ENCODE results near the gene DTNBP1. TPM values are rescaled to one million over a fixed set of nuclear protein-coding genes. Genes with fewer than 3 reads are reported as not detected.

Gene DTNBP1
- total and polyA plus RNA-seq, 2 of the 8 experiments (the other 6 are each of a cell fraction or from before 2014, with no cell fraction given) = 13.5 to 22.1 TPM

DNA sequence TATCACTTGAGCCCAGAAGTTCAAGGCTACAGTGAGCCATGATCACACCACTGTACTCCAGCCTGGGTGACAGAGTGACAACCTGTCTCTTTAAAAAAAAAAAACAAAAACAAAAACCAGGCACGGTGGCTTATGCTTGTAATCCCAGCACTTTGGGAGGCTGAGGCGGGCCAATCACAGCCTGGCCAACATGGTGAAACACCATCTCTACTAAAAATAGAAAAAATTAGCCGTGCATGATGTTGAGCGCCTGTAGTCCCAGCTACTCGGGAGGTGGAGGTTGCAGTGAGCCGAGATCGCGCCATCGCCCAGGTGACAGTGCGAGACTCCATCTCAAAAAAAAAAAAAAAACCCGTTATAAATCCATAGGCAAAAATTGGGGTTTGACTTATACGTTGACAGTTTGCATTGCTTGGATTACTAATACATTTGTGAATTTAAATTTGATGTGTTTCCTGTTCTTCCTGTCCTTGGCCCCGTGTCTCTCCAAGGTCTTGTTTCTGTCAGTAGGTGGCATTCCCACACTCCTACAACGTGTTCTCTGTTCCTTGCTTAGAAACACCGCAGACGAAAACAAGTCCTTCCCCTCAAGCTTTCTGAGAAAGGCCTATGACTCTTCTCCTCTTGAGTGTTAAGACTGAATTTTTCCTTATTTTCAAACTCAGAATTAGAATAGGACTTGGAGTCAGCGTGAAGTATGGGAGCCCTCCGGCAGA is 147.0 kb downstream of the DTNBP1 start:
- H4K5ac ChIP-seq (ENCODE audit: insufficient read length, low read depth, low read length) = no peak overlapping the region
- H3K27me3 ChIP-seq (replicated peaks in 1 of 4; ENCODE audit: control insufficient read depth in 3 of 4, extremely low read depth in 1 of 4, insufficient read depth in 3 of 4, low read length in 3 of 4) = no peaks in the 10 kb centered on the region
- no peak overlapping the region for H3K14ac ChIP-seq (ENCODE audit: insufficient read length)
- H3K79me2 ChIP-seq (ENCODE audit: control insufficient read depth in 1 of 2, insufficient read depth in 2 of 2, low read length in 2 of 2) = peaks cover 0 to 11% of the 10 kb centered on the region in 2 experiments; a peak in 1 of 4 replicates
- H4K8ac ChIP-seq (ENCODE audit: extremely low read depth, insufficient read depth, low read length) = no peak overlapping the region
- no peaks in the 10 kb centered on the region for H3K23me2 ChIP-seq (ENCODE audit: low read depth, low read length)
- no peak overlapping the region for H3K18ac ChIP-seq (ENCODE audit: extremely low read depth, low read length)
- no peak overlapping the region for H2AK5ac ChIP-seq (ENCODE audit: low read depth, low read length)
- no peak overlapping the region for H2BK20ac ChIP-seq (ENCODE audit: low read length)
- no peaks in the 10 kb centered on the region; a peak in 1 of 7 replicates for H3K4me1 ChIP-seq (replicated peaks in 1 of 4; ENCODE audit: control insufficient read depth in 3 of 4, insufficient read depth in 4 of 4, low read length in 3 of 4)
- FAIRE-seq (no peak), DNase-seq (ENCODE audit: low read depth in 1 of 2, low spot score in 2 of 2) (no peak)
- peaks cover 7% of the 10 kb centered on the region; the same call in 1 of the 2 replicates for H3K79me1 ChIP-seq (ENCODE audit: low read depth, low read length)
- no peak overlapping the region for H3K4me2 ChIP-seq (ENCODE audit: insufficient read depth in 1 of 2, low read depth in 2 of 2, low read length in 2 of 2)
- no peak overlapping the region for H2BK12ac ChIP-seq (ENCODE audit: low read depth, low read length)
- H4K91ac ChIP-seq (replicated peaks; ENCODE audit: insufficient read length, low read length) = no peak overlapping the region
- H2AFZ ChIP-seq (ENCODE audit: low read length) = no peak overlapping the region
- H3K27ac ChIP-seq (ENCODE audit: low read depth, low read length) = no peak overlapping the region
- POLR2A ChIA-PET (ENCODE audit: partially characterized antibody) = no interaction called here
- no peak overlapping the region for H3K4ac ChIP-seq (replicated peaks; ENCODE audit: insufficient read length, low read depth, low read length)
- H2BK15ac ChIP-seq (ENCODE audit: low read length) = no peak overlapping the region
- no peak overlapping the region for H3K9ac ChIP-seq (replicated peaks in 1 of 4; ENCODE audit: extremely low read depth in 1 of 4, low read depth in 3 of 4, low read length in 3 of 4)
- no peak overlapping the region for H3K4me3 ChIP-seq (ENCODE audit: extremely low read depth in 1 of 4, insufficient read depth in 2 of 4, low read depth in 3 of 4, low read length in 4 of 4)
- H3K36me3 ChIP-seq (ENCODE audit: control insufficient read depth in 2 of 4, insufficient read depth in 4 of 4, low read length in 3 of 4) = peaks cover 32 to 99% (median 78%) of the 10 kb centered on the region in 4 experiments
- no peak overlapping the region for H3K56ac ChIP-seq (replicated peaks; ENCODE audit: insufficient read length, low read depth, low read length)
- WGBS, 2 experiments (ENCODE audit: extremely low coverage in 1 of 2, insufficient coverage in 1 of 2, insufficient read length in 1 of 2, insufficient replicate concordance in 2 of 2, low coverage in 1 of 2, low lambda C conversion rate in 2 of 2, missing lambda C conversion rate in 1 of 2) = 87% methylated on average over 18 of the region's 18 CpGs; no CpG with 5 or more reads in 1 of the 2 experiments
- H3K23ac ChIP-seq (ENCODE audit: insufficient read length) = no peak overlapping the region
- H2BK120ac ChIP-seq (replicated peaks; ENCODE audit: low read depth, low read length) = no peak overlapping the region
- CTCF ChIA-PET (ENCODE audit: partially characterized antibody) = no interaction called here
- H2BK5ac ChIP-seq (ENCODE audit: low read depth, low read length) = no peak overlapping the region
- peaks cover 9 to 32% of the 10 kb centered on the region in 2 experiments for H4K20me1 ChIP-seq (replicated peaks in 1 of 2; ENCODE audit: control insufficient read depth in 1 of 2, insufficient read depth in 2 of 2, low read length in 2 of 2)
- no peaks in the 10 kb centered on the region for H3K9me3 ChIP-seq (ENCODE audit: insufficient read depth in 2 of 2, low read depth in 1 of 2, low read length in 1 of 2)
- TF ChIP-seq SIX5 (IDR thresholded peaks at IDR 0.05; ENCODE audit: low read depth, low read length) (no peak), SIRT6 (IDR thresholded peaks at IDR 0.05; ENCODE audit: low read length) (no peak), NANOG (IDR thresholded peaks at IDR 0.05; ENCODE audit: insufficient read depth, low read depth, low read length, poor library complexity, severe bottlenecking) (no peak), SRF (IDR thresholded peaks at IDR 0.05; ENCODE audit: low read depth, low read length) (no peak), CREB1 (IDR thresholded peaks at IDR 0.05) (no peak), JUN (IDR thresholded peaks at IDR 0.05; ENCODE audit: low read depth, low read length) (no peak), POLR2A (IDR thresholded peaks at IDR 0.05; ENCODE audit: control extremely low read depth in 1 of 2, low read depth in 2 of 2, low read length in 2 of 2) (no peak), KDM1A (IDR thresholded peaks at IDR 0.05; ENCODE audit: borderline replicate concordance, low read length) (no peak), CBX8 (IDR thresholded peaks at IDR 0.05; ENCODE audit: borderline replicate concordance, low read depth, low read length) (no peak), CBX5 (IDR thresholded peaks at IDR 0.05; ENCODE audit: low read depth, low read length) (no peak), RAD21 (IDR thresholded peaks at IDR 0.05 in 1 of 2, conservative IDR thresholded peaks at IDR 0.05 in 1 of 2; ENCODE audit: low read depth in 2 of 2, low read length in 2 of 2) (no peak)
- TF ChIP-seq, protein P1, sequence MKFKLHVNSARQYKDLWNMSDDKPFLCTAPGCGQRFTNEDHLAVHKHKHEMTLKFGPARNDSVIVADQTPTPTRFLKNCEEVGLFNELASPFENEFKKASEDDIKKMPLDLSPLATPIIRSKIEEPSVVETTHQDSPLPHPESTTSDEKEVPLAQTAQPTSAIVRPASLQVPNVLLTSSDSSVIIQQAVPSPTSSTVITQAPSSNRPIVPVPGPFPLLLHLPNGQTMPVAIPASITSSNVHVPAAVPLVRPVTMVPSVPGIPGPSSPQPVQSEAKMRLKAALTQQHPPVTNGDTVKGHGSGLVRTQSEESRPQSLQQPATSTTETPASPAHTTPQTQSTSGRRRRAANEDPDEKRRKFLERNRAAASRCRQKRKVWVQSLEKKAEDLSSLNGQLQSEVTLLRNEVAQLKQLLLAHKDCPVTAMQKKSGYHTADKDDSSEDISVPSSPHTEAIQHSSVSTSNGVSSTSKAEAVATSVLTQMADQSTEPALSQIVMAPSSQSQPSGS (IDR thresholded peaks at IDR 0.05; ENCODE audit: low read length) = no peak
